Stomach smooth muscle (tissue), 2 donors: ENCODE measurements around the gene FGFBP3.
A peak's percentile ranks its signal among the peaks of the same experiment; 100 is the strongest.

Experiments
- H3K27ac ChIP-seq: one replicate; pipeline ENCODE4 v1.7.0; 2013; ENCODE audit warnings: mild to moderate bottlenecking, low read length, inconsistent platforms
- H3K27me3 ChIP-seq, 2 donors: one replicate each; pipeline ENCODE4 v1.7.0; 2013; ENCODE audit warnings: low read length in 2 of 2; ENCODE audit not compliant: insufficient read depth in 2 of 2, control insufficient read depth in 1 of 2
- H3K36me3 ChIP-seq, 2 donors: one replicate each; pipeline ENCODE4 v1.7.0; 2013; ENCODE audit warnings: low read length in 2 of 2; ENCODE audit not compliant: control insufficient read depth in 2 of 2, insufficient read depth in 2 of 2
- H3K4me1 ChIP-seq: one replicate; pipeline ENCODE4 v1.7.0; 2013; ENCODE audit warnings: low read length; ENCODE audit not compliant: control insufficient read depth, insufficient read depth
- H3K4me3 ChIP-seq, 2 donors: one replicate each; pipeline ENCODE4 v1.7.0; 2013; ENCODE audit warnings: low read length in 2 of 2
- H3K9ac ChIP-seq, 2 donors: one replicate each; pipeline ENCODE4 v1.7.0; 2013; ENCODE audit warnings: low read length in 2 of 2, mild to moderate bottlenecking in 1 of 2
- H3K9me3 ChIP-seq, 2 donors: one replicate each; pipeline ENCODE4 v1.7.0; 2013; ENCODE audit warnings: low read length in 2 of 2; ENCODE audit not compliant: control insufficient read depth in 2 of 2
- donor health status: healthy.
- donor health status: Pancreatic carcinoma.

FGFBP3 gene

GRCh38 chr10:91909117-91909677 lies at the start of gene FGFBP3:
Gene FGFBP3, minus strand, starts transcription at chr10:91909486. Its CDS starts 517 bp downstream, at chr10:91908969.
- Histone ChIP-seq H3K9me3 (no peaks in the 10 kb centered on the region), H3K36me3 (no peaks in the 10 kb centered on the region), H3K27ac (peak within 1 kb of the TSS; percentile 8), H3K4me3 (peak within 1 kb of the TSS; percentile 38 to 83), H3K9ac (peak within 1 kb of the TSS; percentile 50 to 52), H3K4me1 (peaks cover 5% of the 10 kb centered on the region), H3K27me3 (no peaks in the 10 kb centered on the region)

GRCh38 chr10:91957091-91957490 lies 47.8 kb upstream of the FGFBP3 start:
- no peaks in the 10 kb centered on the region for H3K27me3 ChIP-seq
- H3K9me3 ChIP-seq: no peaks in the 10 kb centered on the region
- H3K36me3 ChIP-seq: peaks cover 27 to 61% of the 10 kb centered on the region in 2 donors
- H3K27ac ChIP-seq: no peak overlapping the region
- H3K4me3 ChIP-seq: no peak overlapping the region
- no peak overlapping the region for H3K9ac ChIP-seq
- H3K4me1 ChIP-seq: no peaks in the 10 kb centered on the region

- Histone ChIP-seq H3K9ac (no peak overlapping the region), H3K27ac (no peak overlapping the region), H3K27me3 (no peaks in the 10 kb centered on the region), H3K9me3 (no peaks in the 10 kb centered on the region), H3K36me3 (peaks cover 23 to 61% of the 10 kb centered on the region in 2 donors), H3K4me1 (no peaks in the 10 kb centered on the region), H3K4me3 (no peak overlapping the region)
Observed at GRCh38 chr10:91955114-91955513, 45.8 kb upstream of the FGFBP3 start.

- Histone ChIP-seq H3K27me3 (no peaks in the 10 kb centered on the region), H3K4me1 (no peaks in the 10 kb centered on the region), H3K36me3 (peaks cover 19 to 49% of the 10 kb centered on the region in 2 donors), H3K4me3 (no peak overlapping the region), H3K27ac (no peak overlapping the region), H3K9me3 (no peaks in the 10 kb centered on the region), H3K9ac (no peak overlapping the region)
Observed at GRCh38 chr10:91953600-91954160, 44.4 kb upstream of the FGFBP3 start.

- no peaks in the 10 kb centered on the region for H3K4me1 ChIP-seq
- no peak overlapping the region for H3K27ac ChIP-seq
- no peaks in the 10 kb centered on the region for H3K27me3 ChIP-seq
- H3K36me3 ChIP-seq: peaks cover 7 to 8% of the 10 kb centered on the region in 2 donors
- H3K9me3 ChIP-seq: no peaks in the 10 kb centered on the region
- no peak overlapping the region for H3K4me3 ChIP-seq
- no peak overlapping the region for H3K9ac ChIP-seq
Observed at GRCh38 chr10:91944880-91945630, 35.8 kb upstream of the FGFBP3 start.

- Histone ChIP-seq H3K36me3 (peaks cover 11 to 12% of the 10 kb centered on the region in 2 donors), H3K4me1 (no peaks in the 10 kb centered on the region), H3K4me3 (no peak overlapping the region), H3K9ac (no peak overlapping the region), H3K27me3 (no peaks in the 10 kb centered on the region), H3K9me3 (no peaks in the 10 kb centered on the region), H3K27ac (no peak overlapping the region)
Observed at GRCh38 chr10:91941426-91941825, 32.1 kb upstream of the FGFBP3 start.

- Histone ChIP-seq H3K9me3 (no peaks in the 10 kb centered on the region), H3K36me3 (peaks cover 11 to 12% of the 10 kb centered on the region in 2 donors), H3K4me3 (no peak overlapping the region), H3K4me1 (no peaks in the 10 kb centered on the region), H3K27me3 (no peaks in the 10 kb centered on the region), H3K27ac (no peak overlapping the region), H3K9ac (no peak overlapping the region)
Observed at GRCh38 chr10:91939653-91940052, 30.4 kb upstream of the FGFBP3 start.

GRCh38 chr10:91935886-91936285 lies 26.6 kb upstream of the FGFBP3 start:
- no peaks in the 10 kb centered on the region for H3K9me3 ChIP-seq
- no peaks in the 10 kb centered on the region for H3K27me3 ChIP-seq
- no peaks in the 10 kb centered on the region for H3K4me1 ChIP-seq

GRCh38 chr10:91932737-91933136 lies 23.5 kb upstream of the FGFBP3 start:
- H3K9me3 ChIP-seq: no peaks in the 10 kb centered on the region
- no peak overlapping the region for H3K27ac ChIP-seq
- peaks cover 11 to 12% of the 10 kb centered on the region in 2 donors for H3K36me3 ChIP-seq
- H3K9ac ChIP-seq: no peak overlapping the region
- no peak overlapping the region for H3K4me3 ChIP-seq
- no peaks in the 10 kb centered on the region for H3K27me3 ChIP-seq
- no peaks in the 10 kb centered on the region for H3K4me1 ChIP-seq

More at GRCh38 chr10:91935886-91936285, 26.6 kb upstream of the FGFBP3 start:
- no peak overlapping the region for H3K27ac ChIP-seq
- H3K4me3 ChIP-seq: no peak overlapping the region
- peaks cover 11 to 12% of the 10 kb centered on the region in 2 donors for H3K36me3 ChIP-seq
- no peak overlapping the region for H3K9ac ChIP-seq

GRCh38 chr10:91931526-91932190 lies 22.4 kb upstream of the FGFBP3 start:
- H3K9me3 ChIP-seq: no peaks in the 10 kb centered on the region
- H3K36me3 ChIP-seq: peaks cover 8 to 10% of the 10 kb centered on the region in 2 donors
- H3K9ac ChIP-seq: no peak overlapping the region
- no peaks in the 10 kb centered on the region for H3K27me3 ChIP-seq
- H3K27ac ChIP-seq: no peak overlapping the region
- no peaks in the 10 kb centered on the region for H3K4me1 ChIP-seq
- no peak overlapping the region for H3K4me3 ChIP-seq
